Panc1 (cell line): ENCODE data around the gene TSHZ2. TPM values are rescaled to one million over a fixed set of nuclear protein-coding genes. Genes with fewer than 3 reads are reported as not detected.

Experiments used
- ATAC-seq: fragments of 200-7000 bp; cut with Tn5 transposase; 2 replicates; pipeline ENCODE4 v1.9.1; 2020; ENCODE audit warnings: mild to moderate bottlenecking, moderate library complexity
- BruUV-seq: library from RNA; stranded (reverse); fragments of 400-500 nt; replicated peaks from 2 replicates; lab custom pipeline; 2021; lab: Mats Ljungman, UMichigan
- CTCF ChIA-PET: fragments of 300-600 bp; sonication (Branson Sonifier 250); formaldehyde crosslinking; loops from one replicate; lab custom pipeline; 2022; ENCODE audit warnings: antibody characterized with exemption; lab: Charles Lee
- POLR2A ChIA-PET: fragments of 300-600 bp; sonication (Branson Sonifier 250); formaldehyde crosslinking; loops from one replicate; lab custom pipeline; 2022; ENCODE audit warnings: antibody characterized with exemption; lab: Charles Lee
- DNase-seq: peaks from one replicate; pipeline ENCODE4 v3.0.0-alpha.2; 2010; ENCODE audit warnings: low read depth, low spot score
- H3K27ac ChIP-seq: 2 replicates; pipeline ENCODE4 v1.5.1; 2011; ENCODE audit warnings: mild to moderate bottlenecking, low read length, inconsistent platforms
- H3K27me3 ChIP-seq: fragments of 200-500 bp; sonication (Bioruptor generic); 2 replicates; pipeline ENCODE4 v1.6.0; 2014; ENCODE audit warnings: low read length, inconsistent platforms; ENCODE audit not compliant: control insufficient read depth, insufficient read depth
- H3K36me3 ChIP-seq: fragments of 200-500 bp; sonication (Bioruptor generic); 2 replicates; pipeline ENCODE4 v1.5.1; 2014; ENCODE audit warnings: inconsistent platforms, mild to moderate bottlenecking, low read length, moderate library complexity; ENCODE audit not compliant: control insufficient read depth, insufficient read depth
- H3K4me1 ChIP-seq: 2 replicates; pipeline ENCODE4 v1.5.1; 2011; ENCODE audit warnings: inconsistent platforms, mild to moderate bottlenecking, low read length, moderate library complexity; ENCODE audit not compliant: control insufficient read depth, insufficient read depth
- H3K4me3 ChIP-seq, 2 experiments: 2 replicates each; pipeline ENCODE4 v1.5.1; 2011 to 2012; ENCODE audit warnings: low read depth in 2 of 2, low read length in 2 of 2, mild to moderate bottlenecking in 2 of 2, inconsistent platforms in 1 of 2, moderate library complexity in 1 of 2
- H3K9me3 ChIP-seq: fragments of 200-500 bp; sonication (Bioruptor generic); 2 replicates; pipeline ENCODE4 v1.5.1; 2014; ENCODE audit warnings: low read depth, mild to moderate bottlenecking, inconsistent platforms, low read length, moderate library complexity; ENCODE audit not compliant: control insufficient read depth, insufficient read depth
- POLR2AphosphoS5 ChIP-seq: IDR thresholded peaks from 2 replicates; pipeline ENCODE4 v1.6.1; 2012; ENCODE audit warnings: mild to moderate bottlenecking, low read depth, low read length, moderate library complexity
- SIN3A ChIP-seq: IDR thresholded peaks from 2 replicates; pipeline ENCODE4 v1.6.1; 2012; ENCODE audit warnings: low read depth, mild to moderate bottlenecking, low read length, moderate library complexity, borderline replicate concordance; ENCODE audit not compliant: insufficient read depth
- TCF7L2 ChIP-seq: IDR thresholded peaks from 2 replicates; pipeline ENCODE4 v1.6.1; 2011; ENCODE audit warnings: mild to moderate bottlenecking, low read depth, low read length, inconsistent platforms
- in situ Hi-C: cut with HindIII; loops from 2 replicates; pipeline ENCODE4 v1.10.0; 2016; ENCODE audit warnings: low sequenced_read_pairs, low pct_unique_long_range_greater_than_20kb
- intact Hi-C: fragments of 100-400 bp; cut with micrococcal nuclease; formaldehyde crosslinking; loops from one replicate; pipeline ENCODE4 v1.10.0; 2022; ENCODE audit not compliant: unreplicated experiment
- total RNA-seq: library from RNA; stranded (reverse); gene quantifications from one replicate; pipeline ENCODE4 v1.2.1, GENCODE V29; 2021; ENCODE audit not compliant: unreplicated experiment
- TF ChIP-seq, protein P1 (sequence below): fragments of 450-650 bp; IDR thresholded peaks from 2 replicates; pipeline ENCODE4 v1.5.1; 2017; ENCODE audit warnings: mild to moderate bottlenecking
- TF ChIP-seq, protein P2 (sequence below), 2 experiments: IDR thresholded peaks; 2 replicates each; pipeline ENCODE4 v1.6.1; 2011 to 2012; ENCODE audit warnings: low read depth in 2 of 2, control low read depth in 1 of 2, low read length in 1 of 2, mild to moderate bottlenecking in 1 of 2, moderate library complexity in 1 of 2; ENCODE audit not compliant: insufficient read depth in 1 of 2

TSHZ2 gene
- total RNA-seq, 1 experiment from 2014 or later: 0.36 TPM

DNA sequence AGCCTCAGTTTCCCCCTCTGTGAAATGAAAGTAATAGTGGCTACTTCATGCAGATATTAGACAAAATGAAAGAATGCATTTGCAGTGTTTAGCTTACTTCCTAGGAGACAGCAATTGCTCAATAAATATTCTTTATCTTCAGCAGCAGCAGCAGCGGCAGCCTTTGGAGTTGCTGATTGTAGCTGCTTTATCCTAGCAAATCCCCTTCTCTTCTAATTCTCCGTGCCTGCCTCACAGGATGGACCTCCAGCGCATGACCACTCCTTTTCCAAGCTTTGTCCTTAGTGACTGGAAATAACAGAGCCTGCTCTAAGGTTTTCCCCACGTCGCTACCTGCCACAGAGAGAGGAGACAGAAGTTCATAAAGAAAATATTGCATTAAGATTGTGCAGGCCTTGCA lies 279.8 kb downstream of the TSHZ2 start:
- TF ChIP-seq POLR2AphosphoS5 (no peak), SIN3A (no peak), TCF7L2 (no peak)
- TF ChIP-seq, protein P1, sequence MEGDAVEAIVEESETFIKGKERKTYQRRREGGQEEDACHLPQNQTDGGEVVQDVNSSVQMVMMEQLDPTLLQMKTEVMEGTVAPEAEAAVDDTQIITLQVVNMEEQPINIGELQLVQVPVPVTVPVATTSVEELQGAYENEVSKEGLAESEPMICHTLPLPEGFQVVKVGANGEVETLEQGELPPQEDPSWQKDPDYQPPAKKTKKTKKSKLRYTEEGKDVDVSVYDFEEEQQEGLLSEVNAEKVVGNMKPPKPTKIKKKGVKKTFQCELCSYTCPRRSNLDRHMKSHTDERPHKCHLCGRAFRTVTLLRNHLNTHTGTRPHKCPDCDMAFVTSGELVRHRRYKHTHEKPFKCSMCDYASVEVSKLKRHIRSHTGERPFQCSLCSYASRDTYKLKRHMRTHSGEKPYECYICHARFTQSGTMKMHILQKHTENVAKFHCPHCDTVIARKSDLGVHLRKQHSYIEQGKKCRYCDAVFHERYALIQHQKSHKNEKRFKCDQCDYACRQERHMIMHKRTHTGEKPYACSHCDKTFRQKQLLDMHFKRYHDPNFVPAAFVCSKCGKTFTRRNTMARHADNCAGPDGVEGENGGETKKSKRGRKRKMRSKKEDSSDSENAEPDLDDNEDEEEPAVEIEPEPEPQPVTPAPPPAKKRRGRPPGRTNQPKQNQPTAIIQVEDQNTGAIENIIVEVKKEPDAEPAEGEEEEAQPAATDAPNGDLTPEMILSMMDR: no peak
- TF ChIP-seq, protein P2, sequence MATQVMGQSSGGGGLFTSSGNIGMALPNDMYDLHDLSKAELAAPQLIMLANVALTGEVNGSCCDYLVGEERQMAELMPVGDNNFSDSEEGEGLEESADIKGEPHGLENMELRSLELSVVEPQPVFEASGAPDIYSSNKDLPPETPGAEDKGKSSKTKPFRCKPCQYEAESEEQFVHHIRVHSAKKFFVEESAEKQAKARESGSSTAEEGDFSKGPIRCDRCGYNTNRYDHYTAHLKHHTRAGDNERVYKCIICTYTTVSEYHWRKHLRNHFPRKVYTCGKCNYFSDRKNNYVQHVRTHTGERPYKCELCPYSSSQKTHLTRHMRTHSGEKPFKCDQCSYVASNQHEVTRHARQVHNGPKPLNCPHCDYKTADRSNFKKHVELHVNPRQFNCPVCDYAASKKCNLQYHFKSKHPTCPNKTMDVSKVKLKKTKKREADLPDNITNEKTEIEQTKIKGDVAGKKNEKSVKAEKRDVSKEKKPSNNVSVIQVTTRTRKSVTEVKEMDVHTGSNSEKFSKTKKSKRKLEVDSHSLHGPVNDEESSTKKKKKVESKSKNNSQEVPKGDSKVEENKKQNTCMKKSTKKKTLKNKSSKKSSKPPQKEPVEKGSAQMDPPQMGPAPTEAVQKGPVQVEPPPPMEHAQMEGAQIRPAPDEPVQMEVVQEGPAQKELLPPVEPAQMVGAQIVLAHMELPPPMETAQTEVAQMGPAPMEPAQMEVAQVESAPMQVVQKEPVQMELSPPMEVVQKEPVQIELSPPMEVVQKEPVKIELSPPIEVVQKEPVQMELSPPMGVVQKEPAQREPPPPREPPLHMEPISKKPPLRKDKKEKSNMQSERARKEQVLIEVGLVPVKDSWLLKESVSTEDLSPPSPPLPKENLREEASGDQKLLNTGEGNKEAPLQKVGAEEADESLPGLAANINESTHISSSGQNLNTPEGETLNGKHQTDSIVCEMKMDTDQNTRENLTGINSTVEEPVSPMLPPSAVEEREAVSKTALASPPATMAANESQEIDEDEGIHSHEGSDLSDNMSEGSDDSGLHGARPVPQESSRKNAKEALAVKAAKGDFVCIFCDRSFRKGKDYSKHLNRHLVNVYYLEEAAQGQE (IDR thresholded peaks at IDR 0.05; ENCODE audit: insufficient read depth in 1 of 2, low read depth in 2 of 2, low read length in 1 of 2): no peak
- ChIA-PET CTCF (no interaction called here), POLR2A (no interaction called here)
- no peak for ATAC-seq
- no peaks in the 10 kb centered on the region for H3K9me3 ChIP-seq
- no TSS peak for BruUV-seq
- H3K4me1 ChIP-seq: no peaks in the 10 kb centered on the region
- H3K36me3 ChIP-seq: no peaks in the 10 kb centered on the region
- intact Hi-C loops: no loop called here
- DNase-seq: no peak
- H3K4me3 ChIP-seq: no peak overlapping the region
- in situ Hi-C loops: no loop called here
- H3K27ac ChIP-seq: no peak overlapping the region
- no peaks in the 10 kb centered on the region for H3K27me3 ChIP-seq

DNA sequence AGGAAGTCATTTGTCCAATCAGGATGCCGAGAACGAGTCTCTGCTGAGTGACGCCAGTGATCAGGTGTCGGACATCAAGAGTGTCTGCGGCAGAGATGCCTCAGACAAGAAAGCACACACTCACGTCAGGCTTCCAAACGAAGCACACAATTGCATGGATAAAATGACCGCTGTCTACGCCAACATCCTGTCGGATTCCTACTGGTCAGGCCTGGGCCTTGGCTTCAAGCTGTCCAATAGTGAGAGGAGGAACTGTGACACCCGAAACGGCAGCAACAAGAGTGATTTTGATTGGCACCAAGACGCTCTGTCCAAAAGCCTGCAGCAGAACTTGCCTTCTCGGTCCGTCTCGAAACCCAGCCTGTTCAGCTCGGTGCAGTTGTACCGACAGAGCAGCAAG lies 281.5 kb downstream of the TSHZ2 start:
- Histone ChIP-seq H3K27me3 (no peaks in the 10 kb centered on the region), H3K36me3 (no peaks in the 10 kb centered on the region), H3K4me3 (no peak overlapping the region), H3K4me1 (no peaks in the 10 kb centered on the region), H3K9me3 (no peaks in the 10 kb centered on the region), H3K27ac (no peak overlapping the region)
- ChIA-PET POLR2A (no interaction called here), CTCF (no interaction called here)
- no peak for ATAC-seq
- in situ Hi-C loops (no loop called here), intact Hi-C loops (no loop called here)
- no peak for TF ChIP-seq TCF7L2
- no peak for TF ChIP-seq POLR2AphosphoS5
- TF ChIP-seq, protein P1: no peak
- TF ChIP-seq, protein P2 (IDR thresholded peaks at IDR 0.05; ENCODE audit: insufficient read depth in 1 of 2, low read depth in 2 of 2, low read length in 1 of 2): no peak
- TF ChIP-seq SIN3A: no peak
- DNase-seq: no peak
- no TSS peak for BruUV-seq
